ENCODE data around the gene HES3. TPM values are rescaled to one million over a fixed set of nuclear protein-coding genes. Genes with fewer than 3 reads are reported as not detected.

The HES3 gene
- total RNA-seq, 1 experiment from 2014 or later, result not detected

DNA sequence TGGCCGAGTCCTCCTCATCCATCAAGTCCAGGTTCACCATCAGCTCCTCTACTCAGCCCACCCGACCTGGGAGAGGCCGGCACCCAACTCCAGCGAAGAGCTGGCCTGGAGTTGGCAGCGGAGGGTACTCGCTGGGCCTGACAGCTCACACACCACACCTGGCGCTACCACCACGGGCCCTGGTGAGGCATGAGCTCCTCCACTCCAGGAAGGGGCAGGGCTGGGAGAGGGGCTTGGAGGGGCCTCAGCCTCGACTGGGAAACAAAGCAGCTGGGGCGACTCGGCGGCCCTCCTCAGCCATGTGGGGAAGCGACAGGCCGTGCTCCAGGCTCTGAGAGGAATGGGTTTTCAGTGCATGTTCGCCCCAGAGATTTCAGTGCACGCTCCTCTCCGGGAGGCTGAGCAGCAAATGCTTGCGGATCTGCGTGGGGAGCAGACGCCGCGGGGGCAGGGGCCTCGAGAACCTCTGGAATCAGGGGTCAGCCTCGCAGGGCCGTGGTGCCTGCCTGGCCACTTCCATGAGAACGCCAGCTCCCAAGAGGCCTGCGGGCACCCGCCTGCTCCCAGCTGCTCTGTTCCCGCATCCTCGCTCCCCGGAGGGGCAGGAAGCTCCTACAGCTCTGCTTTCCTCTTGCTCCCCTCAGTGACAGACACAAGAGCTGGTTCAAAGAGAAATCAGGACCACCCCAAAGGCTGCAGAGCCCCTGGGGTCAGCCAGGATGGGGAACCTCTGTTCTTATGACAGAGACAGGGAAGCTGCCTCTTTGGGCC lies 35.8 kb downstream of the HES3 start (continued):
- TF ChIP-seq, protein P1, sequence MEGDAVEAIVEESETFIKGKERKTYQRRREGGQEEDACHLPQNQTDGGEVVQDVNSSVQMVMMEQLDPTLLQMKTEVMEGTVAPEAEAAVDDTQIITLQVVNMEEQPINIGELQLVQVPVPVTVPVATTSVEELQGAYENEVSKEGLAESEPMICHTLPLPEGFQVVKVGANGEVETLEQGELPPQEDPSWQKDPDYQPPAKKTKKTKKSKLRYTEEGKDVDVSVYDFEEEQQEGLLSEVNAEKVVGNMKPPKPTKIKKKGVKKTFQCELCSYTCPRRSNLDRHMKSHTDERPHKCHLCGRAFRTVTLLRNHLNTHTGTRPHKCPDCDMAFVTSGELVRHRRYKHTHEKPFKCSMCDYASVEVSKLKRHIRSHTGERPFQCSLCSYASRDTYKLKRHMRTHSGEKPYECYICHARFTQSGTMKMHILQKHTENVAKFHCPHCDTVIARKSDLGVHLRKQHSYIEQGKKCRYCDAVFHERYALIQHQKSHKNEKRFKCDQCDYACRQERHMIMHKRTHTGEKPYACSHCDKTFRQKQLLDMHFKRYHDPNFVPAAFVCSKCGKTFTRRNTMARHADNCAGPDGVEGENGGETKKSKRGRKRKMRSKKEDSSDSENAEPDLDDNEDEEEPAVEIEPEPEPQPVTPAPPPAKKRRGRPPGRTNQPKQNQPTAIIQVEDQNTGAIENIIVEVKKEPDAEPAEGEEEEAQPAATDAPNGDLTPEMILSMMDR (IDR thresholded peaks at IDR 0.05 in 2 of 3, conservative IDR thresholded peaks at IDR 0.05 in 1 of 3; ENCODE audit: borderline replicate concordance in 1 of 3, insufficient read depth in 1 of 3, low read depth in 2 of 3, low read length in 2 of 3), result no peak
- TF ChIP-seq CBX3 (IDR thresholded peaks at IDR 0.05; ENCODE audit: low read depth), result no peak
- TF ChIP-seq, protein P2, sequence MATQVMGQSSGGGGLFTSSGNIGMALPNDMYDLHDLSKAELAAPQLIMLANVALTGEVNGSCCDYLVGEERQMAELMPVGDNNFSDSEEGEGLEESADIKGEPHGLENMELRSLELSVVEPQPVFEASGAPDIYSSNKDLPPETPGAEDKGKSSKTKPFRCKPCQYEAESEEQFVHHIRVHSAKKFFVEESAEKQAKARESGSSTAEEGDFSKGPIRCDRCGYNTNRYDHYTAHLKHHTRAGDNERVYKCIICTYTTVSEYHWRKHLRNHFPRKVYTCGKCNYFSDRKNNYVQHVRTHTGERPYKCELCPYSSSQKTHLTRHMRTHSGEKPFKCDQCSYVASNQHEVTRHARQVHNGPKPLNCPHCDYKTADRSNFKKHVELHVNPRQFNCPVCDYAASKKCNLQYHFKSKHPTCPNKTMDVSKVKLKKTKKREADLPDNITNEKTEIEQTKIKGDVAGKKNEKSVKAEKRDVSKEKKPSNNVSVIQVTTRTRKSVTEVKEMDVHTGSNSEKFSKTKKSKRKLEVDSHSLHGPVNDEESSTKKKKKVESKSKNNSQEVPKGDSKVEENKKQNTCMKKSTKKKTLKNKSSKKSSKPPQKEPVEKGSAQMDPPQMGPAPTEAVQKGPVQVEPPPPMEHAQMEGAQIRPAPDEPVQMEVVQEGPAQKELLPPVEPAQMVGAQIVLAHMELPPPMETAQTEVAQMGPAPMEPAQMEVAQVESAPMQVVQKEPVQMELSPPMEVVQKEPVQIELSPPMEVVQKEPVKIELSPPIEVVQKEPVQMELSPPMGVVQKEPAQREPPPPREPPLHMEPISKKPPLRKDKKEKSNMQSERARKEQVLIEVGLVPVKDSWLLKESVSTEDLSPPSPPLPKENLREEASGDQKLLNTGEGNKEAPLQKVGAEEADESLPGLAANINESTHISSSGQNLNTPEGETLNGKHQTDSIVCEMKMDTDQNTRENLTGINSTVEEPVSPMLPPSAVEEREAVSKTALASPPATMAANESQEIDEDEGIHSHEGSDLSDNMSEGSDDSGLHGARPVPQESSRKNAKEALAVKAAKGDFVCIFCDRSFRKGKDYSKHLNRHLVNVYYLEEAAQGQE (IDR thresholded peaks at IDR 0.05; ENCODE audit: low read depth), result no peak

DNA sequence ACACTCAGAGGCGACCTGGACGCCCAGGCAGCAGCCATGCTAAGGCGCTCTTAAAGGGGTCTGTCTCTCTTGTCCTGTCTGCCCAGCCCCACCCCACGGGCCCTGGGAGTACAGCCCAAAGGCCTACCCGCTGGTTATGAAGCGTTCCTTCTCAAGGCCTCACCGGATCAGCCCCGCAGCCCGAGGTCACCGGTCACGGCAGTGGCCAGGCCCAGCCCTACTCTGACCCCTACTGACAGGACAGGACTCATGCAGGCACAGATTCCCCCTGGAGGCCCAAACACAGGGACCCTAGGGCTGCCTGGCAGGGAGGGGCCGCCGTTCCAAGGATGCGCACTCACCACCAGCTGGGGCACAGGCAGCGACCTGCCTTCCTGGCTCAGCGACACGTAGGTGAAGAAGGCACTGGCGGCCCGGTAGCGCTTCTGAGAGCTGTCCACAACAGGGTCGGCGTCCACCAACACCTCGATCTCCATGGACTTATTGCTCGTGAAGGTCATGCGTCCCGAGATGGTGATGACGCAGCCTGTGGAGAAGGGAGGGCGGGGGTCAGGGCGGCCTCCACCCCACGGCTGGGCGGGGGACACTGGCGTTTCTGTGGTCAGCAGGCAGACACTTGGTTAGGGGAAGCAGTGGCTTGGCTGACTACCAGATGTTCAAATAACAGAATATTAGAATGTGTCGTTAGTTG lies 36.9 kb downstream of the HES3 start:
- Histone ChIP-seq H2AFZ (ENCODE audit: low read depth, low read length, poor library complexity, severe bottlenecking) (no peak overlapping the region), H3K79me2 (ENCODE audit: insufficient read depth, low read length) (no peaks in the 10 kb centered on the region), H3K9ac (ENCODE audit: low read length) (no peak overlapping the region), H3K9me3 (ENCODE audit: control insufficient read depth in 1 of 2, insufficient read depth in 1 of 2, low read depth in 1 of 2, low read length in 2 of 2) (no peaks in the 10 kb centered on the region), H3K4me3 (replicated peaks in 1 of 2; ENCODE audit: low read depth in 1 of 2, low read length in 2 of 2) (no peak overlapping the region), H3K27ac (ENCODE audit: low read depth, low read length) (no peak overlapping the region), H3K4me1 (ENCODE audit: control insufficient read depth in 1 of 2, insufficient read depth in 2 of 2, low read length in 2 of 2) (no peaks in the 10 kb centered on the region), H3K27me3 (ENCODE audit: insufficient read depth, low read length) (no peaks in the 10 kb centered on the region), H3K36me3 (ENCODE audit: control insufficient read depth in 1 of 2, insufficient read depth in 2 of 2, low read length in 2 of 2) (no peaks in the 10 kb centered on the region; a peak in 1 of 4 replicates), H3K9me2 (ENCODE audit: insufficient read depth) (no peaks in the 10 kb centered on the region), H4K20me1 (ENCODE audit: insufficient read depth) (no peaks in the 10 kb centered on the region), H3K4me2 (ENCODE audit: low read length) (no peak overlapping the region)
- ChIA-PET POLR2A (no interaction called here), RAD21 (ENCODE audit: low non-redundant PET in 1 of 2, low total read pairs in 2 of 2, uncharacterized antibody in 2 of 2, unreplicated experiment in 2 of 2) (no interaction called here), CTCF (no interaction called here)
- TF ChIP-seq, protein P1 (IDR thresholded peaks at IDR 0.05 in 2 of 3, conservative IDR thresholded peaks at IDR 0.05 in 1 of 3; ENCODE audit: borderline replicate concordance in 1 of 3, insufficient read depth in 1 of 3, low read depth in 2 of 3, low read length in 2 of 3), result peak in 2 of 3 experiments; percentile 41; a peak in 3 of 6 replicates
- no peak for TF ChIP-seq ZNF274 (IDR thresholded peaks at IDR 0.05; ENCODE audit: low read depth, low read length)
- BruUV-seq (replicated peaks), result no TSS peak
- no peak for DNase-seq (ENCODE audit: low read depth, low spot score)
- peak; percentile 66 for ATAC-seq
- intact Hi-C loops (cut with micrococcal nuclease), result no loop called here
